Tibial artery (tissue), 4 donors: ENCODE measurements around the gene IPP.
A peak's percentile ranks its signal among the peaks of the same experiment; 100 is the strongest.

Source experiments
- DNase-seq, 2 donors: peaks; one replicate each; pipeline ENCODE4 v3.0.0-alpha.2; 2019
- H3K27ac ChIP-seq, 2 donors: fragments of 200-600 bp; sonication (generic) in 1 of 2; 1 replicate in 1 of 2; 2 replicates in 1 of 2; pipeline ENCODE4 v1.5.1; 2018 to 2019; ENCODE audit warnings: mild to moderate bottlenecking in 1 of 2
- H3K27me3 ChIP-seq, 2 donors: fragments of 200-600 bp; sonication (generic) in 1 of 2; one replicate each; pipeline versions ENCODE4 v1.5.1 to v1.6.0; 2016 to 2019
- H3K36me3 ChIP-seq, 3 donors: fragments of 200-600 bp; sonication (generic) in 2 of 3; one replicate each; pipeline ENCODE4 v1.5.1; 2016 to 2019; ENCODE audit warnings: mild to moderate bottlenecking in 2 of 3
- H3K4me1 ChIP-seq, 4 donors: fragments of 200-600 bp; sonication (generic) in 2 of 4; 1 replicate in 3 of 4; 2 replicates in 1 of 4; pipeline ENCODE4 v1.5.1; 2016 to 2019
- H3K4me3 ChIP-seq, 2 donors: fragments of 200-600 bp; sonication (generic) in 1 of 2; 1 replicate in 1 of 2; 2 replicates in 1 of 2; pipeline ENCODE4 v1.5.1; 2018 to 2019; ENCODE audit warnings: mild to moderate bottlenecking in 2 of 2
- H3K9me3 ChIP-seq, 3 donors: fragments of 200-600 bp; sonication (generic) in 1 of 3; one replicate each; pipeline ENCODE4 v1.5.1; 2016 to 2019
- intact Hi-C: fragments of 100-400 bp; cut with DNase I; formaldehyde crosslinking; loops from one replicate; pipeline ENCODE4 v1.15.0; 2023; ENCODE audit warnings: low total_unique reads
- TF ChIP-seq, protein P1 (sequence below), 2 experiments: fragments of 200-600 bp in 1 of 2; fragments of 450-650 bp in 1 of 2; IDR thresholded peaks; one replicate each; pipeline ENCODE4 v1.5.1; 2017 to 2019; ENCODE audit warnings: antibody characterized with exemption in 2 of 2, mild to moderate bottlenecking in 1 of 2, moderate library complexity in 1 of 2

Gene IPP

DNA sequence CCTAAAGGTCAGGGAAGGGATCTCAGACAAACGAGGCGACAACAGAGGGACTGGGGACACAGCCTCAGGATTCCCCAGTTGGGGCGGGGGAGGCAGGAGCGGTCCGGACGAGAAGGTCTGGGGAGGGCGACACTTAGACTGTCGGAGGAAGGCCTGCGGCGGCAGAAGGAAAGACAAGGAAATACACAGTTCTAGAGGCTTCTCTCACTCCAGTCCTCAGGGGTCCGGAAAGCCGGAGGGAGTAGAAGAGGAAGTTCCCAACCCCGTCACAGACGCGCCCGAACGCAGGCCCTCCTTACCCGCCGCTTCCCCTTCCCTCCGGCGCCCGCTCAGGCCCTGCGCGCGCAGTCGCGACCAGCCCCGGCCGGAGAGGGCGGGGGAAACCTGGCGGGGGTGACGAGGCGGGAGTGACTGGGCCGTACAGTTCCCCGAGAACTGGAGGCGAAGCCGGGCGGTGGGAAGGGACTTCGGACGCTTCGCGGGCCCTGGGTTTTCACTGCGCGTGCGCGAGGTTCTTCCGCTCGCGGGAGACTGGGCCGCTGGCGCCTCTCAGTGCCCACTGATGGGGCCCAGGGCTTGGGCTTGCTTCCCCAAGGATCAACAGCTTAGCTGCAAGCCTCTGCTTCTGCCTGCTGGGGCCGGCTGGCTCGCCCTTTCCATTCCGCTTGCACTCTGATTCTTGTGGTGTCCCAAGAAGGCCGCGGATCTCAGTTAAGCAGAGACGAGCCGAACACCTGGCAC, at the start of gene IPP:
Gene IPP, minus strand, starts transcription at position 356 of the 741 bp plus-strand sequence. CDS start 4,242 bp downstream, outside the sequence.
- peaks cover 0 to 6% (median 0%) of the 10 kb centered on the region in 3 donors for H3K36me3 ChIP-seq
- peak; percentile 94 to 99 for DNase-seq
- H3K27ac ChIP-seq = peak within 1 kb of the TSS; percentile 92 to 100
- H3K4me1 ChIP-seq = peaks cover 0 to 21% (median 13%) of the 10 kb centered on the region in 4 donors
- H3K9me3 ChIP-seq = no peaks in the 10 kb centered on the region
- H3K27me3 ChIP-seq = no peaks in the 10 kb centered on the region
- H3K4me3 ChIP-seq = peak within 1 kb of the TSS; percentile 58 to 75
- TF ChIP-seq, protein P1, sequence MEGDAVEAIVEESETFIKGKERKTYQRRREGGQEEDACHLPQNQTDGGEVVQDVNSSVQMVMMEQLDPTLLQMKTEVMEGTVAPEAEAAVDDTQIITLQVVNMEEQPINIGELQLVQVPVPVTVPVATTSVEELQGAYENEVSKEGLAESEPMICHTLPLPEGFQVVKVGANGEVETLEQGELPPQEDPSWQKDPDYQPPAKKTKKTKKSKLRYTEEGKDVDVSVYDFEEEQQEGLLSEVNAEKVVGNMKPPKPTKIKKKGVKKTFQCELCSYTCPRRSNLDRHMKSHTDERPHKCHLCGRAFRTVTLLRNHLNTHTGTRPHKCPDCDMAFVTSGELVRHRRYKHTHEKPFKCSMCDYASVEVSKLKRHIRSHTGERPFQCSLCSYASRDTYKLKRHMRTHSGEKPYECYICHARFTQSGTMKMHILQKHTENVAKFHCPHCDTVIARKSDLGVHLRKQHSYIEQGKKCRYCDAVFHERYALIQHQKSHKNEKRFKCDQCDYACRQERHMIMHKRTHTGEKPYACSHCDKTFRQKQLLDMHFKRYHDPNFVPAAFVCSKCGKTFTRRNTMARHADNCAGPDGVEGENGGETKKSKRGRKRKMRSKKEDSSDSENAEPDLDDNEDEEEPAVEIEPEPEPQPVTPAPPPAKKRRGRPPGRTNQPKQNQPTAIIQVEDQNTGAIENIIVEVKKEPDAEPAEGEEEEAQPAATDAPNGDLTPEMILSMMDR (IDR thresholded peaks at IDR 0.05) = peak in 1 of 2 experiments; percentile 6
- intact Hi-C loops = loop anchor here (2.0 kb wide), 1 partner anchor 52 kb away; the partner anchor contains the start of gene MAST2

DNA sequence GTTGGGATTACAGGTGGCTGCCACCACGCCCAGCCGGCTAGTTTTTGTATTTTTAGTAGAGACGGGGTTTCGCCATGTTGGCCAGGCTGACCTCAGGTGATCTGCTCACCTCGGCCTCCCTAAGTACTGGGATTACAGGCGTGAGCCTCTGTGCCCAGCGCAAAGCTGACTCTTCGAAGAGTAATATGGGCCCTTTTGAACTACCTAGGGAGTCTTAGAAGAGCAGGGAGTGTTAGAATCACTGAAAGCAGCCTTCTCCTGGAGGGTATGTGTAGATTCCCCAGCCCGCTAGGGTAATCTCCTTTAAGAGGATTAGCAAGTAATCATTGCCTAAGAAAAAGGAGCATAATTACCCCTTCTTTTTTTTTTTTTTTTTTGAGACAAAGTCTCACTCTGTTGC, 46.5 kb upstream of the IPP start:
- TF ChIP-seq, protein P1 (IDR thresholded peaks at IDR 0.05) = no peak

DNA sequence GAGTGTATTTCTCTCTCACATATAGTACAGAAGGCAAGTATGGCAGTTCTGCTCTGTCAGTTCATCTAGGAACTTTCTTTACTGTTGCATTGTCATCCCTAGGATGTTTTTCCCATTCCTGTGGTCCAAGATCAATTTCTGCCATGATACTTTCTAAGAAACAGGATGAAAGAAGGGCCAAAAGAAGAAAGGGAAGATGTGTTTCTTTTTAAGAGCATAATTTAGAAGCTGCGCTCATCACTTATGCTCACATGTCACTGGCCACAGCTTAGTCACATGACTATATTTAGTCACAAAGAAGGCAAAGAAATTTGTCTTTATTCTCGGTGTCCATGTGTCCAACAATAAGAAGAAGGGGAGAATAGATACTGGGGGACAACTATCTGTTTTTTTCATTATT, 45.9 kb upstream of the IPP start:
- Histone ChIP-seq H3K4me3 (no peak overlapping the region), H3K4me1 (no peaks in the 10 kb centered on the region), H3K9me3 (no peaks in the 10 kb centered on the region), H3K27me3 (peaks cover 0 to 5% of the 10 kb centered on the region in 2 donors), H3K36me3 (no peaks in the 10 kb centered on the region), H3K27ac (no peak overlapping the region)
- no peak for DNase-seq
- TF ChIP-seq, protein P1 (IDR thresholded peaks at IDR 0.05) = no peak
- intact Hi-C loops = no loop called here

More for the DNA sequence above, 46.5 kb upstream of the IPP start:
- no peaks in the 10 kb centered on the region for H3K36me3 ChIP-seq
- no peak for DNase-seq
- H3K4me3 ChIP-seq = no peak overlapping the region
- H3K27ac ChIP-seq = no peak overlapping the region
- H3K27me3 ChIP-seq = peaks cover 0 to 5% of the 10 kb centered on the region in 2 donors
- peaks cover 0 to under 1% (median 0%) of the 10 kb centered on the region in 4 donors for H3K4me1 ChIP-seq
- intact Hi-C loops = no loop called here
- no peaks in the 10 kb centered on the region for H3K9me3 ChIP-seq

DNA sequence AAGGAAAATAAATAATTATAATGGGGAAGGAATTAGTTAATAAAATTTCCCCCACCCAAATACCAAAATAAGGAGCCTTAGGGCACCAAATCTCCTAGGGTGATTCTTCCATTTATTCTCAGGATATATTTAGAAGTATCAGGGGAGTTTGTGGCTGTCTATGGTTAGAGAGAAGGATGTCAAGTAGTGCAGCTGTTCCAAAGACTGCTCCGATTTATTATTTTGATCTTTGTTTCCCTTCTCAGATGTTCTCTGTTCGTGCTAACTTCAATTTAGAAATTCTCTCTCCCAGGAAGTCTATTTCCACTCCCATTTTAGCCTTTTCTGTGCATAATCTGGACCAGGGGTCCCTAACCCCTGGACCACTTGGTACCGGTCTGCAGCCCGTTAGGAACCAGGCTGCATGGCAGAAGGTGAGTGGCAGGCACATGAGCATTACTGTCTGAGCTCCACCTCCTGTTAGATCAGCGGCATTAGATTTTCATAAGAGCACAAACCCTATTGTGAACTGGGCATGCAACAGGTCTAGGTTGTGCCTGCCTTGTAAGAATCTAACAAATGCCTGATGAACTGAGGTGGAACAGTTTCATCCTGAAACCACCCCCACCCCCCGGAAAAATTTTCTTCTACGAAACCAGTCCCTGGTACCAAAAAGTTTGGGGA, 43.6 kb upstream of the IPP start:
- no peaks in the 10 kb centered on the region for H3K36me3 ChIP-seq
- no peaks in the 10 kb centered on the region for H3K9me3 ChIP-seq
- H3K27ac ChIP-seq = no peak overlapping the region
- intact Hi-C loops = no loop called here
- no peak for DNase-seq
- TF ChIP-seq, protein P1 (IDR thresholded peaks at IDR 0.05) = no peak
- no peak overlapping the region for H3K4me3 ChIP-seq
- H3K27me3 ChIP-seq = peaks cover 0 to 5% of the 10 kb centered on the region in 2 donors
- no peaks in the 10 kb centered on the region for H3K4me1 ChIP-seq

DNA sequence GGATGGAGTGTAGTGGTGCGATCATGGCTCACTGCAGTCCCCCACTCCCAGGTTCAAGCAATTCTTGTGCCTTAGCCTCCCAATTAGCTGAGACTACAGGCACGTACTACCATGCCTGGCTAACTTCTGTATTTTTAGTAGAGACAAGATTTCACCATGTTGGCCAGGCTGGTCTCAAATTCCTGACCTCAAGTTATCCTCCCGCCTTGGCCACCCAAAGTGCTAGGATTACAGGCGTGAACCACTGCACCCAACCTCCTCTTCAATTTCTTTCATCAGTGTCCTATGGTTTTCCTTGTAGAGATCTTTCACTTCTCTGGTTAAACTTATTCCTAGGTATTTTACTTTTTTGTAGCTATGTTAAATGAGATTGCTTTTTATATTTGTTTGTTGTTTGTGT, 42.3 kb upstream of the IPP start:
- no peaks in the 10 kb centered on the region for H3K36me3 ChIP-seq
- no peak for DNase-seq
- peaks cover 0 to 5% of the 10 kb centered on the region in 2 donors for H3K27me3 ChIP-seq
- no peak overlapping the region for H3K4me3 ChIP-seq
- H3K4me1 ChIP-seq = no peaks in the 10 kb centered on the region
- no peaks in the 10 kb centered on the region for H3K9me3 ChIP-seq
- TF ChIP-seq, protein P1 (IDR thresholded peaks at IDR 0.05) = no peak
- intact Hi-C loops = no loop called here
- no peak overlapping the region for H3K27ac ChIP-seq
